HG03521 (cell line): ENCODE data around the gene CNR2.
"Not testable (repeated sequence)": the region's sequence is repeated elsewhere in the genome, so short reads cannot be mapped to it uniquely, and the experiment has no call there.

Experiments
- ATAC-seq: cut with Tn5 transposase; IDR thresholded peaks from one replicate; pipeline ENCODE4 v1.9.1; 2021; ENCODE audit warnings: mild to moderate bottlenecking, moderate library complexity; ENCODE audit not compliant: unreplicated experiment

CNR2 gene

GRCh38 chr1:23838401-23838866 is 74.7 kb downstream of the CNR2 start:
- ATAC-seq = peak; percentile 65

- ATAC-seq = no peak
Observed at GRCh38 chr1:23837908-23838307, 75.3 kb downstream of the CNR2 start.

- ATAC-seq = no peak
Observed at GRCh38 chr1:23836037-23836436, 77.1 kb downstream of the CNR2 start.

- not testable (repeated sequence) for ATAC-seq
Observed at GRCh38 chr1:23834156-23834555, 79.0 kb downstream of the CNR2 start.

GRCh38 chr1:23827717-23828116 is 85.4 kb downstream of the CNR2 start:
- ATAC-seq = no peak

GRCh38 chr1:23826590-23826989 is 86.6 kb downstream of the CNR2 start:
- not testable (repeated sequence) for ATAC-seq

- peak; percentile 56 for ATAC-seq
Observed at GRCh38 chr1:23825762-23826522, 87.2 kb downstream of the CNR2 start.

GRCh38 chr1:23825076-23825761 is 87.9 kb downstream of the CNR2 start, which contains the start of gene HMGCL:
Gene HMGCL, minus strand, starts transcription at chr1:23825429. Its CDS starts 14 bp downstream, at chr1:23825415.
- ATAC-seq = peak; percentile 81

GRCh38 chr1:23824711-23825075 is 88.5 kb downstream of the CNR2 start:
- ATAC-seq = no peak

- no peak for ATAC-seq
Observed at GRCh38 chr1:23823767-23824166, 89.4 kb downstream of the CNR2 start.
